ENCODE data around the gene FOXD3.
"Not testable (repeated sequence)": the region's sequence is repeated elsewhere in the genome, so short reads cannot be mapped to it uniquely, and the experiment has no call there.

The FOXD3 gene

GRCh38 chr1:63321066-63321784 is 1.1 kb upstream of the FOXD3 start:
- peak; percentile 68 for DNase-seq (ENCODE audit: low spot score)

GRCh38 chr1:63321785-63322113 is 618 bp upstream of the FOXD3 start:
- DNase-seq (ENCODE audit: low spot score), result no peak

- peak; percentile 69 for DNase-seq (ENCODE audit: low spot score)
These were observed 837 bp downstream of the FOXD3 start for GRCh38 chr1:63322944-63323864.

- DNase-seq (ENCODE audit: low spot score), result peak; percentile 70
These were observed 1.8 kb downstream of the FOXD3 start for GRCh38 chr1:63323865-63324778.

- no peak for DNase-seq (ENCODE audit: low spot score)
These were observed 2.4 kb downstream of the FOXD3 start for GRCh38 chr1:63324779-63325119.

- DNase-seq (ENCODE audit: low spot score), result no peak
These were observed 3.1 kb downstream of the FOXD3 start for GRCh38 chr1:63325279-63325985.

- no peak for DNase-seq (ENCODE audit: low spot score)
These were observed 3.7 kb downstream of the FOXD3 start for GRCh38 chr1:63326106-63326472.

GRCh38 chr1:63326473-63327380 is 4.4 kb downstream of the FOXD3 start:
- no peak for DNase-seq (ENCODE audit: low spot score)

- peak; percentile 85 for DNase-seq (ENCODE audit: low spot score)
These were observed 5.2 kb downstream of the FOXD3 start for GRCh38 chr1:63327417-63328054.

GRCh38 chr1:63328122-63328521 is 5.8 kb downstream of the FOXD3 start:
- no peak for DNase-seq (ENCODE audit: low spot score)

GRCh38 chr1:63328781-63329180 is 6.4 kb downstream of the FOXD3 start:
- DNase-seq (ENCODE audit: low spot score), result no peak

- DNase-seq (ENCODE audit: low spot score), result no peak
These were observed 7.4 kb downstream of the FOXD3 start for GRCh38 chr1:63329621-63330330.

- no peak for DNase-seq (ENCODE audit: low spot score)
These were observed 8.1 kb downstream of the FOXD3 start for GRCh38 chr1:63330331-63330916.

GRCh38 chr1:63342402-63342801 is 20.0 kb downstream of the FOXD3 start:
- no peak for DNase-seq (ENCODE audit: low spot score)

GRCh38 chr1:63343922-63344321 is 21.6 kb downstream of the FOXD3 start:
- no peak for DNase-seq (ENCODE audit: low spot score)

- DNase-seq (ENCODE audit: low spot score), result no peak
These were observed 28.0 kb downstream of the FOXD3 start for GRCh38 chr1:63350320-63350719.

GRCh38 chr1:63352736-63353135 is 30.4 kb downstream of the FOXD3 start:
- DNase-seq (ENCODE audit: low spot score), result no peak

GRCh38 chr1:63356234-63356633 is 33.9 kb downstream of the FOXD3 start:
- DNase-seq (ENCODE audit: low spot score), result not testable (repeated sequence)

GRCh38 chr1:63359561-63359960 is 37.2 kb downstream of the FOXD3 start:
- no peak for DNase-seq (ENCODE audit: low spot score)
